Measurements from ENCODE around the gene BCLAF1.
A peak's percentile ranks its signal among the peaks of the same experiment; 100 is the strongest.

BCLAF1 gene

GRCh38 chr6:136289579-136290409 is at the start of gene BCLAF1:
TSS of gene BCLAF1 (minus strand) at chr6:136289846. CDS start at chr6:136279866, 9,980 bp downstream.
- DNase-seq (ENCODE audit: low read depth) = peak; percentile 98

GRCh38 chr6:136338486-136338885 is 48.8 kb upstream of the BCLAF1 start:
- DNase-seq (ENCODE audit: low read depth) = no peak

DNA sequence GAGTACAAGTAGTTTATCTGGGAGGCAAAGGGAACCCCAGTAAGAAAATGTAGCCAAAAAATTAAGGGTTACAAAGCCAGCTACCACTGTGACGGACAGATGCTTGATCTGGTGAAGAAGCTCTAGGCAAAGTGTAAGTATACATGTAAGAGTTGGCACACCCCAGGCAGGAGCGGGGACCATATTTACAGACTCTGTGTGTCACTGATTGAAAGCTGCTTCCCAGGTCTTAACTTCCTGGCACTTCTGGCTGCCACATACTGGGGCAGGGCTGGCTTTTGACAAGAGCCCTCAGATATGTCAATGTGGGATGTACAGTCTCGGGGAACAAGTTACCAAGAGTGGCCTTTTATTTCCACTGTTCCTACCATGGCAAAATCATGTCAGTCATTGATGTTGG is 48.0 kb upstream of the BCLAF1 start:
- no peak for DNase-seq (ENCODE audit: low read depth)

DNA sequence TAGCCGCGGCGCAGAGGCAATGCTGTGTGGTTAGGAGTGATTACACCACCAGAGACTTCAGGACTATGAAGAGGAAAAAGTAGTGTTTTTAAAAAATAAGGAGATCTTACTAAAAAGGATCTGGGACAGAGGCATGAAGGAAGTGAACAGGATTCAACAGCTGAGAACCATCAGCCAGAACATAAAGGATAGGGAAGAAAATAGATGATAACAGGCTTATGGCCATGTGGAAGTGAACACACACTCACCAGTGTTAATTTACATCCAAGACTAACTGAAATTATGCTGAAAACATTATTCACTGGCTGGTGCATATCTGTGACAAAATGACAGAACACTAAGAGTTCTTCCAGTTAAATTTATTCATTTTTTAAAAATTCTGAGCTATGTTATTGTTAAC is 47.5 kb upstream of the BCLAF1 start:
- DNase-seq (ENCODE audit: low read depth) = no peak

DNA sequence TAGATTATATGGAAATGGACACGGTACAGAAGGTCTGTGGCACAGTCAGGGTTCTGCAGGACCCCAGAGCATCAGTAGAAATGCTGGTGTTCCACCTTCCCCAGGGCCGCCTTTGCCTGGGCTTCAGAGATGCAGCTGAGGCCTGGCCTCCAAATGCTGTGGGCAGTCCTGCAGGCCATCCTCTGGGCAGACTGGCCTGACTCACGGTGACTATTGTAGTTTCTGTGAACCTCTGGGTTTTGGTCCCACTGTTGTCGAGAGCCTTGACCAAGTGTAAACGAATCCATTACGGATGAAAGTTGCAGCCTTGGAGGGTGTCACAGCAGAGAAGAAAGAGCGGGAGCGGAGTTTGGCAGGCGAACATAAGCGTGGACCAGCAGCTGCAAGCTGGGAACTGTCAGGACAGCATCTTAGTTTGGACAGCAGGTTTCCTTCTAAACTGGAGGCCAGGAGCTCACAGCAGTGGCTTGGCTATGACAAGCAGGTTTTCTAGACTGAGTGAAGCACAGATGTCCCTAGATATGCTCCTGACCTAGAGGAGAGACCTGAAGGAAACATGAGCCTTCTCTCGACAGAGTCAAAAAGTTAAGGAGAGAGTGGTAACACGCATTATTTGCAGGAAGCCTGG is 46.2 kb upstream of the BCLAF1 start:
- no peak for DNase-seq (ENCODE audit: low read depth)

GRCh38 chr6:136334853-136335252 is 45.2 kb upstream of the BCLAF1 start:
- DNase-seq (ENCODE audit: low read depth) = no peak

DNA sequence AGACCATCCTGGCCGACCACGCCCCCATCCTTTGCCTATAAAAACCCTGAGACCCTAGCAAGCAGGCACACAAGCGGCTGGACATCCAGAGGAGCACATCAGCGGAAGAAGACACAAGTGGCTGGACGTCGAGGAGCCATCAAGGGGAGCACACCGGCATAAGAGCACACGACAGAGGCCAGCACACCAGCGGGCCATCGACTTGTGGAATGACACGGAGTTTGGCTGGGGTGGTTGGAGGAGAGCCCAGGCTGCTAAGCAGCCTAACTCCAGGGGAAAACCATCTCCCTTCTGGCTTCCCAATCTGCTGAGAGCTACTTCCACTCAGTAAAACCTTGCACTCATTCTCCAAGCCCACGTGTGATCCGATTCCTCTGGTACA is 44.8 kb upstream of the BCLAF1 start:
- no peak for DNase-seq (ENCODE audit: low read depth)

DNA sequence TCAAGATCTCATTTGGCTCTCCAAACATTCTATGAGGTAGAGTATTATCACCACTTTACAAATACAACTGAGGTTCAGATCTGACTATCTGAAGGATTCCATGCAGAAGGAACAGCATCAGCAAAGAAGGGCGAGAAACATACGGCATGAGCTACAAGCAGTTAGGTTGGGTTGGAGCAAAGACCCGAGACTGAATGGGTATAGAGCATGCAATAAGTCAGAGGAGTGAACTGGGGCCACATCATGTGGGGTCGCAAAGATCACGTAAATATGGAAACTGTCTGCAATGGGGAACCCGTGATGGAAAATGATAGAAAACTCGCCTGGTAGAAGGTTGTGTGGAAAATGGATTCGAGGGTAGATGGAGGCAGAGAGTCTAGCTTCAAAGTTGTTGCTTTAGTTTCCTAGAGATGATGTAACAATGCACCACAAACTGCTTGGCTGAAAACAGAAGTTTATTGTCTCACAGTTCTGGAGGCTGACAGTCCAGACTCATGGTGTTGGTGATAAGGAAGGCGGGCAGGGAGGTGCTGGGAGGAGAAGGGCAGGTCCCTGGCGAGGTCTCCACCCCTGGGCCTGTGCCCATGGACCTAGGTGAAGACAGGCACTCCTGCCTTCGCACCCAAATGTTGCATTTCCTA is 44.3 kb upstream of the BCLAF1 start:
- DNase-seq (ENCODE audit: low read depth) = no peak

DNA sequence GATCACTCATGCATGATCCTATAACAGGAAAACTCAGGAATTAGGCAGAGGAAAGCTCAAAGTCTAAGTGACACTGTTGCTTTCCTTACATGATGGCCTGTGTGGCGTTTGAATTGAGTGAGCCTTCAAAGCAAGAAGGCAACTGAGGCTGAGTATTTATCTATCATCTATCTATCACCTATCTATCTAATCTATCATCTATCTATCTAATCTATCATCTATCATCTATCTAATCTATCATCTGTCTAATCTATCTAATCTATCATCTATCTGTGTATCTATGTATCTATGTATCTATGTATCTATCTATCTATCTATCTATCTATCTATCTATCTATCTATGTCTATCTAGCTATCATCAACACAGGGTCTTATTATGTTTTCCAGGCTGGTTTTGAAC is 41.8 kb upstream of the BCLAF1 start:
- no peak for DNase-seq (ENCODE audit: low read depth)

DNA sequence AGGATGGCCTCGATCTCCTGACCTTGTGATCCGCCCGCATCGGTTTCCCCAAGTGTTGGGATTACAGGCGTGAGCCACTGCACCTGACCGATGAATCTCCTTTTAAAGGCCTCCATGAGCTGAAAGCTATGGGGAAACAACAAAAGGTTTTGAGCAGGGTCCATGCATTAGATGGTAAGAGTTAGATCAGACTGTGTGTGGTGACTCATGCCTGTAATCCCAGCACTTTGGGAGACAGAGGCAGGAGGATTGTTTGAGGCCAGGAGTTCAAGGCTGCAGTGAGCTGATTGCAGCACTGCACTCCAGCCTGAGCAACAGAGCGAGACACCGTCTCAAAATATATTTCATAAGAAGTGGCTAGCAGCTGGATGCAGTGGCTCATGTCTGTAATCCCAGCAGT is 41.0 kb upstream of the BCLAF1 start:
- DNase-seq (ENCODE audit: low read depth) = no peak

DNA sequence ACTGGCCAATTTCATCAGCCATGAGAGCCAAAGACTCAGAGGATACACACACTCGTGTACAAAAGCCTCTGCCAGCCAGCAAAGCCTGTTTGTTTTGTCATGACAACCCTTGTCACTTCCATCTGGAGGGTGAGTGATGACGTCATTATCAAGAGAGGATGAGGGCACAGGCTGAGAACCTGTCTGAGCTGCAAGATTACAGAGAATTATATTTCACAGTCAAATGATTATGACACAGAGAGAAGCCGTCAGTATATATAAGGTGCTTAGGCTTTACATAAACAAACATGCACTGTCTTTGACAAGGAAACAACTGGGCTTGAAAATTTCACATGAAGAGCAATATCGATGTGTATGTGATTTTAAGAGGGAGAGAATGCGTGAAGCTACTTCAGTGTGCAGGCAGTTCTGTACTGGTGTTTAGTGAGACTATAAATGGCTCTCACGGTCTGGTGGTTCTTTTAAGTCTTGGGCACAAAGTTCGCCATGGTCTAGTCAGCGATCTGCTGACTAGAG is 36.5 kb upstream of the BCLAF1 start:
- no peak for DNase-seq (ENCODE audit: low read depth)

- DNase-seq (ENCODE audit: low read depth) = no peak
These were observed 35.2 kb upstream of the BCLAF1 start for GRCh38 chr6:136324686-136325380.

DNA sequence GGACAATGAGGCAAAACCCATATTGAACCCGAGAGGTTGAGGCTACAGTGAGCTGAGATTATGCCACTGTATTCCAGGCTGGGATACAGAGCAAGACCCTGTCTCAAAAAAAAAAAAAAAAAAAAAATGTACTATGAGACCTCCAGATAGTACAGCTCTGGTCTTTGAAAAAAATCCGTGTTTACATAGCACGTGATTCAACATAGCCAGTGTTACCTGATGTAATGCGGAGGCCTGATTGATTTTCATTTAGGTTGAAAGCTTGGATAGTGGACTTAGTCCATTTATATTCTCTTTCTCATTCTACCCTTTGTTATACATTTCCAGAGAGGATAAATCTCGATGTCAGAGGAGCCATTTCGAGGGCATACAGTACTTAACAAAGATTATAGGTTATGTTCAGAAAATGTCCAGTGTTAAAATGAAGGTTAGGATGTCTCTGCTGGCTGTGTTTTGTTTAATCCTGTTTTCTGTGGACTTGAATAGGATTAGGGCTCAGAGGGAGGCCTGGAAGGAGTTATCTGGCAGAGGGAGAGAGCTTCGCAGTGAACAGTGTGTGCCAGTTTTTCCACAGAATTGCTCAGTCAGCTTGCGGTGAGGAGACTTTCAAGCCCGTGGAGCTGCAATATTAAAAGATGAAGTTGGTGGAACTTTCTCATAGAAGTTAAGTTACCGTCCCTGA is 33.9 kb upstream of the BCLAF1 start:
- no peak for DNase-seq (ENCODE audit: low read depth)

DNA sequence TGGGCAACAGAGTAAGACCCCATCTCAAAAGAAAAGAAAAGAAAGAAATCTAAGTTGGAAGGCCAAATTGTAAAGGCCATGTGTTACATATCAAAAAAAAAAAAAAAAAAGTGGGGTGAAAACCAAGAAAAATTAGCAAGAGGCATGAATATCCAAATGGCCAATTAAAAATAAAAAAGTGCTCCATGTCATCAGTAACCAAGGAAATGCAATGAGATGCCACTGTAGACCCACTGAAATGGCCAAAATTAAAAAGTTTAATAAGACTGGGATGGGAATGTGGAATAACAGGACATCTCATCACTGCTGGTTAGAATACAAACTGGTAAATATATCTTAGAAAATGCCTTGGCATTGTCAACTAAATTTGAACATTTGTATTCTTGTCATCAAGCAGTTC is 30.1 kb upstream of the BCLAF1 start:
- no peak for DNase-seq (ENCODE audit: low read depth)

DNA sequence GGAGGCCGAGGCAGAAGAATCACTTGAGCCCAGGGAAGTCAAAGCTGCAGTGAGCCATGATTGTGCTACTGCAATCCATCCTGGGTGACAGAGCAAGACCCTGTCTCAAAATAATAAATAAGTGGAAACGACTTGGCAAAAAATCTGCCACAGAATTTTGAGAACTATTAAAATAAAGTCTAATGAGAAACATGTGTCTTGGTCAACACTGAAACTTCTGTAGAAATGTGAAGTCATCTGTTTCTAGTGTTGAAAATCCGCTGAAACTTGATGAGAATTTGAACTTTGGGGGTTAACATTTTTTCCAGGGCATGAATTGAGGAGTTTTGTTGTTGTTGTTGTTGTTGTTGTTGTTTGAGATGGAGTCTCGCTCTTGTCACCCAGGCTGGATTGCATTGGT is 29.0 kb upstream of the BCLAF1 start:
- DNase-seq (ENCODE audit: low read depth) = no peak

GRCh38 chr6:136317971-136318370 is 28.3 kb upstream of the BCLAF1 start:
- no peak for DNase-seq (ENCODE audit: low read depth)

DNA sequence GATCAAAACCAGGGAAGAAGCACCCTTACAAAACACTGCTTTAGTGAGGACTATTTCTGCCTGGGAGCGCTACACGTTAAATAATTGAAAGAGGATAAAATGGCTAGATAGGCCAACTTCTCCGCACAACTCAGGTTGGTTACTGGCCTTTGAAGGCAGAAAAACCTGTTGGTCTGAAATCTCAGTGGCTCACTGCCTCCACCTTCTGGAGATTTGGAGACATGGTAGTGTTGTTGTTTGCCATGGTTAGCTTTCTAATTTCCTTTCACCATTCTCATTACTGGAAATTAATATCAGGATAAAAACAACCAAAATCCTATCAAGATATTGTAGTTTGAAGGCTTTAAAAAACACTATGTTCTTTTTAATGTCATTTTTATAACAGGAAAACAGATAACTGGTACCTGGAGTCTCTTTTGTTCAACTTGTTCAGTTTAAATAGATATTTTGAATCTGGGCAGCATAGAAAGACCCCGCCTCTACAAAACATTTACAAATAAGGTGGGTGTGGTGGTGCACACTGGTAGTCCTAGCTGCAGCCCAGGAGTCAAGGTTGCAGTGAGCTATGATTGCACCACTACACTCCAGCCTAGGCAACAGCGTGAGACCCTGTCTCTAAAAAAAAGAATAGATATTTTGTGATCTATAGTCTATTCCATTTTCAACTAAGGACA is 27.5 kb upstream of the BCLAF1 start:
- DNase-seq (ENCODE audit: low read depth) = peak; percentile 4

DNA sequence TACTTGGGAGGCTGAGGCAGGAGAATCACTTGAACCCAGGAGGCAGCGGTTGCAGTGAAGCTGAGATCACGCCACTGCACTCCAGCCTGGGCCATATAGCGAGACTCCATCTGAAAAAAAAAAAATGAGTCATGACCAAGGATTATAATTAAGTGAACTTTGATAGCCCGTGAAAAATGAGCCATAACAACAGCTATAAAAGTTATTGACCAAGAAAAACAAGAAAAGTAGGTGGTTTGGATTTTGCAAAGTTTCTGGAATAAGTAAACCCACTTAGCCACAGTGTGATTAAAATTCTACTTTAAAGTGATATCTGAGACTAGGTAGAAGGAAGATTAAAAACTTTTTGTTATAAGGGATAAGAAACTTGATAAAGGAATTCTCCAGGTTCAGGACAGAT is 25.9 kb upstream of the BCLAF1 start:
- no peak for DNase-seq (ENCODE audit: low read depth)

GRCh38 chr6:136312975-136313374 is 23.3 kb upstream of the BCLAF1 start:
- no peak for DNase-seq (ENCODE audit: low read depth)

GRCh38 chr6:136309729-136310311 is 20.2 kb upstream of the BCLAF1 start:
- no peak for DNase-seq (ENCODE audit: low read depth)

DNA sequence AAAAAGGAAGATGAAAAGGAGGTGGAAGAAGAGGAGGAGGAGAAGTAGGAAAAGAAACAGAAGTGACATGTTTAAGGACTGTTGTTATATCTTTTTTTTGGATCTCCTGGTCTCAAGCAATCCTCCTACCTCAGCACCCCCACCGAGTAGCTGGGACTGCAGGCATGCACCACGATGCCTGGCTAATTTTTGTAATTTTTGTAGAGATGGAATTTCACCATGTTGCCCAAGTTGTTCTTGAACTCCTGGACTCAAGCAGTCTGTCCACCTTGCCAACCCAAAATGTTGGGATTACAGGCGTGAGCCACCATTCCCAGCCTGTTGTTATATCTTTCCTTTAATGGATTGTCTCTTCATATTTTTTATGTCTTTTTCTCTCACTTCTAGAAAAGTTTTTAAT is 19.5 kb upstream of the BCLAF1 start:
- DNase-seq (ENCODE audit: low read depth) = no peak
